ENCODE measurements around the gene EYA4.
A peak's percentile ranks its signal among the peaks of the same experiment; 100 is the strongest.
"Not testable (repeated sequence)": the region's sequence is repeated elsewhere in the genome, so short reads cannot be mapped to it uniquely, and the experiment has no call there.

The EYA4 gene

DNA sequence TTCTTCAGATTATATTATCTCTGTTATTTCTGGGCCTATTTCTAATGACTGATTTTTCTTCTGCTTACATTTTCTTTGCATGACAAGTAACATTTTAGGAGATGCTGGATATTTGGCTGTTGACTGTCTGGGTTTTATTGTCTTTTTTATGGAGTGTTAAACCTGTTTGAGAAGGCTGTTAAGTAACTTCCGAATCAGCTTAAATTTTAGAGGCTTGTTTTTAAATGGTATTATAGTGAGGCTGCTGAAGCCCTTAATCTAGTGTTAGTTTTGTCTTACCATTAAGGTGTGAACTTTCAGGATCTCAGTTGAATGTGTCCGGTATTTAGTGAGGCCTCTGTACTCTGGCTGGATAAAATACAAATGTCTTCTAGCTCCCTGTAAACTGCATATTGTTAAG, 109.8 kb downstream of the EYA4 start:
- no peak for DNase-seq (ENCODE audit: low read depth, low spot score)

DNA sequence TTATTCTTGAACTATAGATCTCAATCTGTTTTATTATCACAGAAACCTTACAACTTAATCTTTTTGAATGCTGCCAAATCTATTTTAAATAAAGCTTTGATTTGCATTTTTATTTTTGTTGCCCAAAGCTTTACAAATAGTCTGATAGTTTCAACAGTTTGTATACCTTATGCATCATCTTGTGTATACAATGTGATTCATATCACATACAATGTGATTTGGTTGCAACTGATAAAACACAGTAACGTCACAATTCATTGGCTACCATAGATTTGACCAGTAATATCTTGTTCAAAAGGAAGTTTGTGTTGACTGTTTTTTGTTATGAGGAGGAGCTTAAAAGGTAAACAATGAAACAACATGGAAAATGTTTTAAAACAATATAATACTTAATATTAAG, 110.9 kb downstream of the EYA4 start:
- no peak for DNase-seq (ENCODE audit: low read depth, low spot score)

DNA sequence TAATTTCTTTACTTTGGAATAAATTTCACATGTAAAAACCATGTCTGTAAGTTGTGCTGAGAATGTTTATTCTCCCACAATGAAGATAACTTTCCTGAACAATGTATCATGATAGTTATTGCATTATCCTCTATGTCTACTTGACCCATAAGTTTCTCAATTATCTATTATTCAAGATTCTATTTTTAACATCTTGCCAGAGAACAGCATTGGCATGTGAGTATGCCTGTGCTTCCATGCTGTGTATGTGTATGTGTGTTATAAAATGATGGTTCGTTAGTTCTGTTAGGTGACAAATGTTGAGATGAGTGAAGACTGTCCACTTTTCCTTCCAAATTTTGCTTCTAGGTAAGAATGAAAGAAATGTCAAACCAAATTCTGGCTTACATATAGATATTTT, 111.9 kb downstream of the EYA4 start:
- no peak for DNase-seq (ENCODE audit: low read depth, low spot score)

DNA sequence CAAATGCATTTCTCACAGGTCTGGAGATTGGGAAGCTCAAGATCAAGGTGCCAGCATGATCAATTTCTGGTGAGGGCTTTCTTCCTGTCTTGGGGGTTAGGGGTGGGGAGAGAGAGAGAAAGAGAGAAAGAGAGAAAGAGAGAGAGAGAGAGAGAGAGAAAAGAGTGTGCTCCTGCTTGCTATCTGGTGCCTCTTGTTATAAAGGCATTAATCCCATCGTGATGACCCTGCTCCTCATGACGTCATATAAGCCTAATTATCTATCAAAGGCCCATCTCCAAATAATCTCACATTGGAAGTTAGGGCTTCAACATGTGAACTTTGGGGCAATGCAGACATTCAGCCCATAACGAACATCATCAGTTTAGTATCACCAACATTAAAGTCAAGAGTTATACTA, 114.8 kb downstream of the EYA4 start:
- DNase-seq (ENCODE audit: low read depth, low spot score), result no peak

DNA sequence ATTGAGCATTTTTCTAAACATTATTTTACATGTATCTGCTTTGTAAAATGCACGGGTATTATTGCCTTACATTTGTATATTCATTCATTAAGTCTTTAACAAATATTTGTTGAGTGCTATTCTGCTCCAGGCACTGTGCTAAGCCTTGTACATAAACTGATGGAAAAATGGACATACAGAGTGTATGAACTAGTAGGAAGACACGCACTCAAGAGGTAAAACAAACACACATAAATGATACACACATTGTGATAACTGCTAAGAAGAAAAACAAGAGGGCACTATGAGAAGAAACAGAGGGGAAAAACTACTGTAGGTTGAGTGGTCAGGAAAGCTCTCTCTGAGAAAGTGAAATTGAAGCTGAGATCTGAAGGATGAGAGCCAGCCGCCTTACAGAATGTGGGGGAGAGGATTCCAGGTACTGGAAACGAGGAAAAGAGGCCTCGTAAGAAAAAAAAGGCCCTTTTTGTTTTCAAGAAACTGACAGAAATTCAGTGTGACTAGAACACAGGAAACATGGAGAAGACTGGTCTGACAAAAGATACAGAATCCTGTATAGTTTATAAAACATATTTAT, 117.5 kb downstream of the EYA4 start:
- DNase-seq (ENCODE audit: low read depth, low spot score), result no peak

DNA sequence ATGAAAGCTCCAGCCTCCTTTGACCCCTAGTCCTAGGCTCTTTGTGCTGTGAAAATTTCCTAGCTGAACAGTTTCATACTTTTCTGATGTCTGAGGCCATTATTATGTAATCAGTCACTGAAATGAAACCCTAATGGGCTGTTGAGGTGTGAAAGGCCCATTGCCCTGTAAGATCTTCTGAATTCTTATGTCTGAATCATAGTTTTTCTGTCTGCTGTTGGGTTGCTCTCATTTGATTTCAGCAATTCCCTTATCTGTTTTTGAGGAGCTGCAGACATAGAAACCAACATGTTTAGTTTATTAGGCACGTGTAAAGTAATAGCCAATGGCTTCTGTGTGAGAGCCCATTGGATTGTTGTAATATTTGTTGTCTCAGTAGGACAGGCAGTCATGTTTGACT, 118.1 kb downstream of the EYA4 start:
- peak; percentile 33 for DNase-seq (ENCODE audit: low read depth, low spot score)

DNA sequence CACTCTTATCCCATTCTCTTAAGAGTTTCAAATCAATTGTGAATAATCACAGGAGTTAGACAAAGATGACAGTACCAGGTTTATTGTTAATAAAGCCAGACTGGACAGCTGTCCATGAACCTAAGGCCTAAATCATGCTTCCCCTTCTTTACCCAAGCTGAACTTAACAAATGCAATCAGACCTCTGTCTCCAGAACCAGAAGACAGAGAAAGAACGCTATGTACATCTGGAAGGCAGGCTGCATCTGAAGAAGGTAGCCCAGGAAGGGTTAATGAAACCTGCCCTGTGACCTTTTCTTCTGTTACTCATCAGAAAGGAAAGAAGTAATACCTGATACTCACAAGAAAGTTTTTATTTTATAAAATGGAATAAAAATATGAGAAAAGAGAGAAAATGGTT, 118.6 kb downstream of the EYA4 start:
- DNase-seq (ENCODE audit: low read depth, low spot score), result no peak

DNA sequence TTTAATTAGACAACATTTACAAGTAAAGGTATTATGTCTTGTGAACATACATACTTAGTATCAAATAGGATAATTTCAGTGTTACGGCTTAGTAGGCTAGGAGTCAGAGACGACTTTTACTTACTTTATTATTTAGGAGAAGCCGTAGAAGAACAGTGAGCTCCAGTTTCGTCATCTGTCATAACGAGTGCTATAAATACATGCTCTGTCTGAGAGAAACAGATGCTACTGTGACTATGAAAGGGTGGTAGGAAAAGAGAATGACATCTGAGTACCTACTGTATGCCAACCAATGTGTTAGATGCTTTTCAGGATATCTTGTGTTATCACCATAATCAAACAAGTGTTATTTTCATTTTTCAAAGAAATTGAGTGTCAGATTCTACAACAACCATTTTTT, 119.0 kb downstream of the EYA4 start:
- DNase-seq (ENCODE audit: low read depth, low spot score), result no peak

DNA sequence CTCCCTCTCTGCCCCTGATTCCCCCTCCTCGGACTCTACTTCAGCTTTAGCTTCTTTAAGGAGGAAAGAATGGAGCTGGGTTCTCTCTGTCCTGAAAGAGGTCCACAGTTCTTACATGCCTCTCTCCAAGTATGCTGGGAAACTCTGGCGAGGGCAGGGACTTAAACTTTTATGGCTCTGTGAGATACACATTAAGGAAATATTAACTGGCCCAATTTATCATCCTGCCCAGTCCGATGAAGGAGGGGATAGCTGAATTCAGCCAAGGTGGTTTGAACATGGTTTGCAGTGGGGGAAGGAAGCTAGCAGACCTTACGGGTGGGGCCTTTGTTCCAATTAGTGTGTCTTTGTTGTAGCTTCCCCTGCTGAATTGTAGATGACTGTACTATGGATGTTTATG, 121.7 kb downstream of the EYA4 start:
- DNase-seq (ENCODE audit: low read depth, low spot score), result no peak

DNA sequence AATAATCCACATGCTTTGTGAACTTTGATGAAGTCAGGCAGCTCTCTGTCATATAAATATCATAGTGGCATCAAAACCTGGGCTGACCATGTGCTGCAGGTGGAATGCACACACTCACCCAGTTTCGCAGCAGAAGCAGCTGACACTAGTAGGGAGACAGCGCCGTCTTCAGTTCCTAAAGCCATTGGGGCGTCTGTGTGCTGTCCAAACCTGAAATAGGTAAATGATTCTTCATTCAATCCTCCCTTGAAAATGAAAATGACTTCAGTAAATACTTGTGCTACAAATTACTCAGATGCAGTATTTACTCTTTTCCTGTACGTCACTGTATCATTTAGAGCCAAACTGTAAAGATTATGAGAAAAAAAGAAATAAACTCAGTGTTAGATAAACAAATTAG, 127.5 kb downstream of the EYA4 start:
- no peak for DNase-seq (ENCODE audit: low read depth, low spot score)

DNA sequence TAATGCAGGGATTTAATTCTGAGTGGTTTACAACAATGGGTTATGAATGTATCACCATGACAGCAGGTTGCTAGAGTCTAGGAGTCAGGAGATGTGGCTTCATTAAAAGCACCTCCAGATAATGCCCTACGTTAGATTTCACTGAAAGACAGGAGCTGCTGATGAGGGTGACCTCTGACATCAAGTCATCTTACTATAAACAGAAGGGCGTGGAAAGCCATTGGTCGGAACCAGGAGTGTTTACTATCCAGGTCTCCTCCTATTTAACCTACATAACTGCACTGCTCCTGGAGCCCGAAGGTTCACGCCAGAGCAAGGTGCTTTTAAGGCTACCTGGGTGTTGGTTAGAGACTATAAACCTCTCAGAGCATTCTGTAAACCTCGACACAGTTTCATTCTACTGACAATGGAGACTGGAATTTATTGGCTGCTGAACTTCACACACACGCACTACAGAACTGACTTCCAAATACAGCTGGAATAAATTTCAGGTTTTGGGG, 128.7 kb downstream of the EYA4 start:
- DNase-seq (ENCODE audit: low read depth, low spot score), result no peak

DNA sequence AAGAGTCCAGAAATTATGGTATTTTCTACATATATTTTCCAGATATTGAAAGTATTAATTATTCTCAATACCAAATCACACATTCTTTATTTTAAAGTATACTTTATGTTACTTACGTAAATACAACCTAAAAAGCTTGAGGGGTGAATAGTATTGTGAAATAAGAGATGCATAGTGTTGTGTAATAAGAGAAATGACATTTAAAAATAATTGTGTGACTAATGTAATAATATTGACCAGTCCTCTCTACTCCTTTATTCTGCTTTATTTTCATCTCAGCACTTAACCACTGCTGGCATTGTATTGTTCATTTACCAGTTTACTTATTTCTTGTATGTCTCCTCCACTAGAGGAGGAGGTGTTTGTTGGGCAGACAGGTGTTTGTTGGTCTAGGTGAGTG, 135.6 kb downstream of the EYA4 start:
- DNase-seq (ENCODE audit: low read depth, low spot score), result no peak

DNA sequence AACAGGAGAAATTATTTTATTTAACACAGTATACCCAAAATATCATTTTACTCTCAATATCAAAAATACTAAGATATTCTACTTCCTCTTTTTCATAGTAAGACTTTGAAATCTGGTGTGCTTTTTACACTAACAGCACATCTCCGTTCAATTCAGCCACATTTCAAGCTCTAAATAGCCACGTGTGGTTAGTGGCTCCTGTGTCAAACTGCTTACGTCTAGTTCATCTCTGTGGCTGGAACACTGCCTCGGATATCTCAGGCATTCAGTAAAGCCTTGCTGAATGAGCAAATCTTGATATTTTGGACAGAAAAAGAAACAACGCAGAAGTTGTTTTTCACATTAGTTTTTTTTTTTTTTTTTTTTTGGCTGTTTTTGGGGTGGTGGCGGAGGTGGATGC, 136.1 kb downstream of the EYA4 start:
- DNase-seq (ENCODE audit: low read depth, low spot score), result no peak

DNA sequence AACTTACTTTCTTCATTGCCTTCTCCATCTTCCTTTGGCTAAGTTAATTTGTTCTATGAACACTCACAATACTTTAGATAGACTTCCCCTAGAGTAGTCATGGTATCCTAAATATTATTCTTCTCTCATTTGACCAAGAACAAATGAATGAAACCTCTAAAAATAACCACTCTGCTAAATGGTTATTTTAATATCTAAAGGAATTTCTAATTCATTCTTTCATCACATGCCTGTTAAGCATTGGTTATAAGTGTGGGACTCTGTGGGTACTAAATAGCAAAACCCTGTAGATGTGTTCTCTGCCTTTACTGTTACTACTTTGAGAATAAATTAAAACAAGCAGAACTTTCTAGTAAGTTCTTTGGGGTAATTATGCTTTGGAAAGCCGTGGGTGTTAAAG, 138.9 kb downstream of the EYA4 start:
- no peak for DNase-seq (ENCODE audit: low read depth, low spot score)

DNA sequence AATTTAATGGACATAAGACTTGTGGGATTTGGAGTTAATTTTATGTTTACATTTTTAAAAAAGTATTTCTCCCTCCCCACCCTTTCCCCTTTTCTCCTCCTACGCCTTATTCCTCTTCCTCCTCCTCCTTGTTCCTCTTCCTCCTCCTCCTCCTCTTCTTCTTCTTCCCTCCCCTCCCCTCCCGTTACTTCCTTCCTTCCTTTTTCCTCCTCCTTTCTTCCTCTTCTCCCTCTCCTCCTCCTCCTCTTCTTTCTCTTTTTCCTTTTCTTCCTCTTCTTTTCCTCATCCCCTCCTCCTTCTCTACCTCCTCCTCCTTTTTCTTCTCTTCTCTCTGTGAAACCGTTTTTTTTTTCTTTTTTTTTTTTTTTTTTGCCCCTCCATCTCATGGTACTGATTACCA, 139.6 kb downstream of the EYA4 start:
- no peak for DNase-seq (ENCODE audit: low read depth, low spot score)

DNA sequence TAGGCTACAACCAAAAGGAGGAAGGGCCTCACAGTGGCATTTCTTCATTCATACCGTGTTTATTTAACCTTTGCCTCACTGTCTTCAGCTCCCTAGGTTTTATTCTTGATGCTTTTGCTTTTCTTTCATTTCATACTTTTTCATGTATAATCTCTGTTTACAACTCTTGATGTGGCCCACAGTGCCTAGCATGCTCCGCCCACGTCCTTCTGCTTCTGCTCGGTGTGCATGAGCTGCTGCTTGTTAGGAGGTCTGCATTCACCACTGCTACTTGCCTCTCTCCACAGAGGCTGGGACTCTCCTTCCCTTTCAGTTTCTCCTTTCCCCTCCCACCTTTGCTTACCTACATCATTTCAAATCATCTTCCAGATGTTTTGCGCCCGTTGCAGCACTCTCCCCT, 147.6 kb downstream of the EYA4 start:
- no peak for DNase-seq (ENCODE audit: low read depth, low spot score)

DNA sequence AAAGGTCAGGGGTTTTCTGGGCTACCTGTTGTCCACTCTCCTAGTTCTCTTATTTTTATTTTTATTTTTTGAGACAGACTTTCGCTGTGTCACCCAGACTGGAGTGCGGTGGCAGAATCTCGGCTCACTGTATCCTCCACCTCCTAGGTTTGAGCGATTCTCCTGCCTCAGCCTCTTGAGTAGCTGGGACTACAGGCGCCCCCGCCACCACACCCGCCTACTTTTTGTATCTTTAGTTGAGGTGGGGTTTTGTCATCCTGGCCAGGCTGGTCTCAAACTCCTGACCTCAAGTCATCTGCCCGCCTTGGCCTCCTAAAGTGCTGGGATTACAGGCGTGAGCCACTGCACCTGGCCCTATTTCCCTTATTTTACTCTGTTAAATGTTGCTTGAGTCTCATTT, 149.0 kb downstream of the EYA4 start:
- DNase-seq (ENCODE audit: low read depth, low spot score), result no peak

DNA sequence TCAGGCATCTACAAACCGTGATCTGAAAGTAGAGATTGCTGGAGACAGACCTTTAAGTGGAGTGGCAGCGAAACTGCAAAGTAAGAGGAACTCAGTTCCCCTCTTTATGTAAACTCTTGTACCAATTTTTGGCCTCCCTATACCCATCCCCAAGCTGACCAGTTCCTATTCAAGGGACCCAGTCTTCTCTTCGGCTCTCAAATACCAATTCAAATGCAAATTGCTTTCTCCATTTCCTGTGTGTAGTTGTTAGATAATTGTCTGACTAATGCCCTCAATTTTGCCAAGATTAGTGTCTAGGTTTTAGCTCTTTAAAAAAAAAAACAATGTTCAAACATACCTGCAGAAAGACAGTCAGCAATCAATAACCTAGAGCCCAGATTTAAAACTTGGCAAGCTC, 150.9 kb downstream of the EYA4 start:
- DNase-seq (ENCODE audit: low read depth, low spot score), result peak; percentile 44

DNA sequence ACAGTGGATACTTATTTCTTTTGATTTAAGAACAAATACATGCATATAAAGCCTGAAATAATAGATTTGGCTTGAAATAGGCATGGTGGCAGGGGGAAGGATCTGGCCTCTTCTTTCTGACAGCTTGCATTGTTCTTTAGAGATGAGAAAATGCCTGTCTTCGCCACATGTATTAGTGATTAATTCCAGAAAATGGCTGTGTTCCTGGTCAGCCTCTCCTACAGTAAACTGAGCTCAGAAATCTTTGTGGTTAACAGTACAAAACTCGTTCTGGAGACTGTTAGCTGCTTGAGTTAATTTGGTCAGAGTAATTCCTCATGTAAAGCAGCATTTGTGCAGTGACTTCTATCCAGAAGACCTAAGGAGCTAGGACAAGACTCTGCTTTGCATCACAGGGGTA, 151.5 kb downstream of the EYA4 start:
- DNase-seq (ENCODE audit: low read depth, low spot score), result peak; percentile 75

DNA sequence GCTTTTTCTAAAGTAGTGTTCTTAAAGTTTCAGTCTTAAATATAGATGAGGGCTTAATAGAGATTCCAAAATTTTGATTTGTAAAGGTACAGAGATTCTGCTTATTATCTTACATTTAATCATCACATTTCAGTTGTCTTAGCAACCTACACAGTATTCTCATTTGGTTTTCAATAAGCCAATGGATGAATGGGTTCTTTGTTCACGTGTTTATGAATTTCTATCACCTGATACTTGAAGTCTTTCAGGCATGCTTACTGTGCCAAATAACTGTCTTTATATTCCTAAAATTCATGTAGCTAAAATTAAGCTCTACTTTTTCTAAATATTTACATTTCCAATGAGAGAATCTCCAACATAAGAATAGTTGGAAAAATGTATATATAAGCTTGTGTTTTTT, 152.7 kb downstream of the EYA4 start:
- no peak for DNase-seq (ENCODE audit: low read depth, low spot score)

DNA sequence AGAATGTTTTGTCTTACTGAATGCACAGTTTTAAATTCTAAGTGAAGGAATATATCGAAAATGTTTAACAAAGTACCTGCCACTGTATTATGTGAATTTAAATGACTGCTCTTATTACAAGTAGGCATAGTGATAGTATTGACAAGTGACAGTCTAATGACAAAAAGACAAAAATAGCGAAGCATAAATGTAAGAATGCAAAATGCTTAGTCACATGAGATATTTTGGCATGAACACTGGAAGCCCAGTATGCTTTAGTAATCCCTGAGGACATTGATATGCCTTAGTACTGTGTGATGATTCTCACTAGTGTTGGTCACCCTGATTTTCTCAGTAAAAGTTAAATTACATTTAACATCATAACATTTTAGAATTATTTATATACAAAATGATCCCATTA, 153.5 kb downstream of the EYA4 start:
- no peak for DNase-seq (ENCODE audit: low read depth, low spot score)

DNA sequence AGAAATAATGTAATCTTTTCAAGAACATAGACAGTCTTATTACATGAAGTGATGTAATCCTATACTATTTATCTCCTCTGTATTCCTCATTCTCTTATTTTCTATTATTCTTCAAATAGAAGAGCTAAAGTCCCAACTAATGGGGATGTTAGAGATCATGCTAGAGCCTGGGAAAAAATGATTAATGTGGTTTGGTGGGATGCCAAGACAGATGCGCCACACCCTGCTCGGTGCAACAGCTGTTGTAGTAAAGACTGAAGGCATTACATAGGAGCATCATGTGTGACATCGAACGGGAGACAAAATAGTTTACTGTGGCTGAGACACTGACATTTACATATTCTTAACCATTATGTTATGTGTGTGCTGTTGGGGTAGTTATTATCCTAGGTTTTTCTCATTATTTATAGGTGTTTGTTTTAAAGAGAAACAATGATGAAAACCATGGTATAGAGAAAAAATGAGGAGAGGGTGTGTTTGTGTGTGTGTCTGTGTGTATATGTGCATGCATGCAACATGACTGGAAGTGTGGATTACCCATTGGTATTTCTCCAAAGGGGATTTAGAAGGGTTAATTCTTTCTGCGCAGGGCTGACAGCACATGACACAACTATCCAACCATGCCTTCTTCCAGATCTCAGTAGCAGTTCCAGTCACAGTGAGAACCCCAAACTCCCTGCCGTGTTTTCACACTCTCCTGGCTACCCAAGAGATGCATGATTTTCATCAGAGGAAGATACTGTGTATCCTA, 155.3 kb downstream of the EYA4 start:
- peak; percentile 14 for DNase-seq (ENCODE audit: low read depth, low spot score)

DNA sequence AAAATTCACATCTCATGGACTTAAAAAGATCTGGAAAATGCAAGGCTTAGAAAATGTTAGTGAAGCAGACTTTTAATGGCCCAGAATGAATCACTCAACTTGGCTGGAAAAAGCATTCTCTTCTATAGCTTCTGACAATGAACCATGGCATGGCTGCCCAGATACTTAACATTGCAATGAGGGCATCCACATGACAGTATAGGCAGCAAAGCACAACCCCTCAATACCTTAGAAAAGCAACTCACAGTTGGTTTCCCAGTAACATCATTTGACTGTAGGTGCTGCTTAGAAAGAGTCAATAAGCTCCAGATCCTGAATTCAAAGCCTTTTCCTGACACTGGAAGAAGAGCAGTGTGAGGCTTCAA, 155.8 kb downstream of the EYA4 start:
- DNase-seq (ENCODE audit: low read depth, low spot score), result peak; percentile 40

DNA sequence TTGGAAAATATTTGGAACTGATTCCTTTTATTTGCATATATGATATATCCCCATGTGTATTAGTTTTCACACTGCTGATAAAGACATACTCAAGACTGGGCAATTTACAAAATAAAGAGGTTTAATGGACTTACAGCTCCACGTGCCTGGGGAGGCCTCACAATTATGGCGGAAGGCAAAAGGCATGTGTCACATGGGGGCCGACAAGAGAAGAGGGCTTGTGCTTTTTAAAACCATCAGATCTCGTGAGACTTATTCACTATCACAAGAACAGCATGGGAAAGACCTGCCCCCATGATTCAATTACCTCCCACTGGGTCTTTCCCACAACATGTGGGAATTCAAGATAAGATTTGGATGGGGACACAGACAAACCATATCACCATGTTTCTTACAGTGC, 156.4 kb downstream of the EYA4 start:
- DNase-seq (ENCODE audit: low read depth, low spot score), result not testable (repeated sequence)

Data from astrocyte of the hippocampus (primary cell).